ENCODE results near the gene DDX43. TPM values are rescaled to one million over a fixed set of nuclear protein-coding genes. Genes with fewer than 3 reads are reported as not detected.

The DDX43 gene
- total and polyA plus RNA-seq, 2 of the 4 experiments (the other 2 are of a cell fraction), result 0.07 TPM; not detected in 1

DNA sequence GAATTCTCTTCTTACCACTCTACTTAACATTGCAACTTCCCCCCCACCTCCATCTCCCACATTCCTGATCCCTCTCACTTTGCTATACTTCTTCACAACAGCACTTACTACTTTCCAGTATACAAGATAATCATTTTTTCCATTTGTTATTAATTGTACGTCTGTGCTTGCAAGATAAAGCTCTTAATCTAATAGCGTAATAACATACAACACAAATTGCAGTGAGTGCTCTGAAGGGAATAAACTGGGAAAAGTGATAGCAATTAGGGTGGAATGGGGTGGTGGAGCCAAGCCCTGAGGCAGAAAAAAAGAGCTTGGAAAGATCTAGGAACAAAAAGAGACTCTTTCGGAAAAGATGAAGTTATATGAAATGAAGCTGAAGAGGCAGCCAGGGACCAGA is 48.9 kb downstream of the DDX43 start:
- no peaks in the 10 kb centered on the region for H3K9me3 ChIP-seq (ENCODE audit: control insufficient read depth, insufficient read depth, low read length)
- H2BK120ac ChIP-seq (ENCODE audit: low read depth, low read length), result no peak overlapping the region
- H3K27me3 ChIP-seq (ENCODE audit: control insufficient read depth, insufficient read depth, low read length), result no peaks in the 10 kb centered on the region
- 100% methylated on average over 1 of the region's 3 CpGs; no CpG with 5 or more reads in 1 of the 2 experiments for WGBS, 2 experiments (ENCODE audit: extremely low coverage in 2 of 2, insufficient read length in 1 of 2)
- no peak for DNase-seq
- H3K18ac ChIP-seq (ENCODE audit: low read depth, low read length), result no peak overlapping the region
- no peak overlapping the region for H2BK5ac ChIP-seq (ENCODE audit: low read depth, low read length, poor library complexity, severe bottlenecking)
- peaks cover 8% of the 10 kb centered on the region for H3K36me3 ChIP-seq (ENCODE audit: control insufficient read depth, insufficient read depth, low read length)
- no peak overlapping the region for H3K56ac ChIP-seq (ENCODE audit: extremely low read depth, insufficient read depth, low read length)
- H3K79me1 ChIP-seq (ENCODE audit: low read depth in 1 of 2, low read length in 2 of 2), result peaks cover 8 to 21% of the 10 kb centered on the region in 2 experiments; a peak in 3 of 4 replicates
- no peak overlapping the region for H3K9ac ChIP-seq (ENCODE audit: low read depth, low read length)
- no peak overlapping the region for H4K5ac ChIP-seq (ENCODE audit: low read depth, low read length)
- no peak overlapping the region for H3K23ac ChIP-seq (ENCODE audit: low read depth, low read length)
- intact Hi-C loops (cut with micrococcal nuclease), result no loop called here
- no peak overlapping the region for H2AK5ac ChIP-seq (ENCODE audit: low read depth, low read length)
- H4K91ac ChIP-seq (ENCODE audit: insufficient read depth, low read depth, low read length), result no peak overlapping the region
- no peaks in the 10 kb centered on the region for H4K20me1 ChIP-seq (ENCODE audit: insufficient read depth, low read length)
- dilution Hi-C loops (cut with HindIII; ENCODE audit: low sequenced_read_pairs, unreplicated experiment), result no loop called here
- no peak overlapping the region for H4K8ac ChIP-seq (ENCODE audit: low read depth in 2 of 2, low read length in 2 of 2)
- no peak overlapping the region for H3K14ac ChIP-seq (replicated peaks; ENCODE audit: low read depth, low read length)
- no peak overlapping the region for H2BK20ac ChIP-seq (ENCODE audit: low read depth, low read length)
- CTCF ChIA-PET, result no interaction called here
- no peak for TF ChIP-seq BHLHE40 (IDR thresholded peaks at IDR 0.05; ENCODE audit: low read depth, low read length)
- no peak for TF ChIP-seq NFE2L2 (IDR thresholded peaks at IDR 0.05; ENCODE audit: low read depth, low read length)
- TF ChIP-seq, protein P1, sequence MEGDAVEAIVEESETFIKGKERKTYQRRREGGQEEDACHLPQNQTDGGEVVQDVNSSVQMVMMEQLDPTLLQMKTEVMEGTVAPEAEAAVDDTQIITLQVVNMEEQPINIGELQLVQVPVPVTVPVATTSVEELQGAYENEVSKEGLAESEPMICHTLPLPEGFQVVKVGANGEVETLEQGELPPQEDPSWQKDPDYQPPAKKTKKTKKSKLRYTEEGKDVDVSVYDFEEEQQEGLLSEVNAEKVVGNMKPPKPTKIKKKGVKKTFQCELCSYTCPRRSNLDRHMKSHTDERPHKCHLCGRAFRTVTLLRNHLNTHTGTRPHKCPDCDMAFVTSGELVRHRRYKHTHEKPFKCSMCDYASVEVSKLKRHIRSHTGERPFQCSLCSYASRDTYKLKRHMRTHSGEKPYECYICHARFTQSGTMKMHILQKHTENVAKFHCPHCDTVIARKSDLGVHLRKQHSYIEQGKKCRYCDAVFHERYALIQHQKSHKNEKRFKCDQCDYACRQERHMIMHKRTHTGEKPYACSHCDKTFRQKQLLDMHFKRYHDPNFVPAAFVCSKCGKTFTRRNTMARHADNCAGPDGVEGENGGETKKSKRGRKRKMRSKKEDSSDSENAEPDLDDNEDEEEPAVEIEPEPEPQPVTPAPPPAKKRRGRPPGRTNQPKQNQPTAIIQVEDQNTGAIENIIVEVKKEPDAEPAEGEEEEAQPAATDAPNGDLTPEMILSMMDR (conservative IDR thresholded peaks at IDR 0.05; ENCODE audit: low read depth, low read length), result no peak
- TF ChIP-seq SMC3 (IDR thresholded peaks at IDR 0.05; ENCODE audit: low read depth, low read length), result no peak
- TF ChIP-seq RAD21 (IDR thresholded peaks at IDR 0.05; ENCODE audit: low read length), result no peak
- no peak for TF ChIP-seq CHD1 (IDR thresholded peaks at IDR 0.05; ENCODE audit: low read depth, low read length)
- TF ChIP-seq RFX5 (IDR thresholded peaks at IDR 0.05; ENCODE audit: low read depth, low read length), result no peak
- TF ChIP-seq, protein P2, sequence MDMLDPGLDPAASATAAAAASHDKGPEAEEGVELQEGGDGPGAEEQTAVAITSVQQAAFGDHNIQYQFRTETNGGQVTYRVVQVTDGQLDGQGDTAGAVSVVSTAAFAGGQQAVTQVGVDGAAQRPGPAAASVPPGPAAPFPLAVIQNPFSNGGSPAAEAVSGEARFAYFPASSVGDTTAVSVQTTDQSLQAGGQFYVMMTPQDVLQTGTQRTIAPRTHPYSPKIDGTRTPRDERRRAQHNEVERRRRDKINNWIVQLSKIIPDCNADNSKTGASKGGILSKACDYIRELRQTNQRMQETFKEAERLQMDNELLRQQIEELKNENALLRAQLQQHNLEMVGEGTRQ (IDR thresholded peaks at IDR 0.05; ENCODE audit: low read depth, low read length), result no peak
- no peak overlapping the region for H3K4me3 ChIP-seq (ENCODE audit: insufficient read depth, low read depth, low read length)
- H3K4me1 ChIP-seq (ENCODE audit: control insufficient read depth, insufficient read depth, low read length), result no peaks in the 10 kb centered on the region
- in situ Hi-C loops (cut with MboI; ENCODE audit: low sequenced_read_pairs), result no loop called here
- POLR2A ChIA-PET (ENCODE audit: unreplicated experiment), result no interaction called here
- no peak overlapping the region for H2AK9ac ChIP-seq (replicated peaks; ENCODE audit: low read depth, low read length, poor library complexity)
- no TSS peak for BruUV-seq (replicated peaks)
- H3K9me1 ChIP-seq (ENCODE audit: insufficient read depth, low read length), result peaks cover 4% of the 10 kb centered on the region; the same call in 1 of the 2 replicates
- no peak overlapping the region for H2BK15ac ChIP-seq (ENCODE audit: low read depth, low read length)
- H2AFZ ChIP-seq (replicated peaks; ENCODE audit: low read length, poor library complexity), result no peak overlapping the region
- ATAC-seq (ENCODE audit: low read depth), result no peak
- no peak overlapping the region for H3K4me2 ChIP-seq (ENCODE audit: low read depth, low read length)
- no peak overlapping the region for H3K4ac ChIP-seq (ENCODE audit: low read depth, low read length)
- no peak overlapping the region for H3K27ac ChIP-seq (ENCODE audit: insufficient read depth, low read length)

All from IMR-90 (cell line).